ENCODE measurements around the gene SGMS1. TPM values are rescaled to one million over a fixed set of nuclear protein-coding genes. Genes with fewer than 3 reads are reported as not detected.

Gene SGMS1
- total RNA-seq, 1 donor from 2014 or later = 128 TPM

GRCh38 chr10:50603151-50603850, 20.5 kb downstream of the SGMS1 start:
- Histone ChIP-seq H3K9me3 (no peaks in the 10 kb centered on the region), H3K27ac (no peak overlapping the region), H3K4me1 (peaks cover 6 to 36% of the 10 kb centered on the region in 2 donors), H3K27me3 (no peaks in the 10 kb centered on the region), H3K4me3 (no peak overlapping the region), H3K36me3 (no peaks in the 10 kb centered on the region)
- DNase-seq (ENCODE audit: low spot score in 2 of 2) = no peak
- no peak for TF ChIP-seq CTCF (IDR thresholded peaks at IDR 0.05)
- intact Hi-C loops (cut with DNase I) = no loop called here

GRCh38 chr10:50601974-50602373, 21.8 kb downstream of the SGMS1 start:
- TF ChIP-seq CTCF (IDR thresholded peaks at IDR 0.05) = no peak
- H3K27ac ChIP-seq = no peak overlapping the region
- H3K27me3 ChIP-seq = no peaks in the 10 kb centered on the region
- no peak overlapping the region for H3K4me3 ChIP-seq
- no peak for DNase-seq (ENCODE audit: low spot score in 2 of 2)
- no peaks in the 10 kb centered on the region for H3K36me3 ChIP-seq
- peaks cover 6 to 24% of the 10 kb centered on the region in 2 donors for H3K4me1 ChIP-seq
- intact Hi-C loops (cut with DNase I) = no loop called here
- H3K9me3 ChIP-seq = no peaks in the 10 kb centered on the region

- Histone ChIP-seq H3K9me3 (no peaks in the 10 kb centered on the region), H3K4me1 (peaks cover 6 to 17% of the 10 kb centered on the region in 2 donors), H3K36me3 (no peaks in the 10 kb centered on the region), H3K27me3 (no peaks in the 10 kb centered on the region), H3K4me3 (no peak overlapping the region), H3K27ac (no peak overlapping the region)
- TF ChIP-seq CTCF (IDR thresholded peaks at IDR 0.05) = no peak
- intact Hi-C loops (cut with DNase I) = no loop called here
- DNase-seq (ENCODE audit: low spot score in 2 of 2) = no peak
Observed at GRCh38 chr10:50600831-50601477, 22.8 kb downstream of the SGMS1 start.

- peaks cover 3 to 11% of the 10 kb centered on the region in 2 donors for H3K4me1 ChIP-seq
- no peak for TF ChIP-seq CTCF (IDR thresholded peaks at IDR 0.05)
Observed at GRCh38 chr10:50600286-50600685, 23.5 kb downstream of the SGMS1 start.

GRCh38 chr10:50596897-50597296, 26.9 kb downstream of the SGMS1 start:
- no peak overlapping the region for H3K27ac ChIP-seq
- H3K4me1 ChIP-seq = no peaks in the 10 kb centered on the region
- intact Hi-C loops (cut with DNase I) = no loop called here
- H3K27me3 ChIP-seq = no peaks in the 10 kb centered on the region
- TF ChIP-seq CTCF (IDR thresholded peaks at IDR 0.05) = no peak
- no peaks in the 10 kb centered on the region for H3K9me3 ChIP-seq
- no peak for DNase-seq (ENCODE audit: low spot score in 2 of 2)
- H3K4me3 ChIP-seq = no peak overlapping the region
- no peaks in the 10 kb centered on the region for H3K36me3 ChIP-seq

More at GRCh38 chr10:50600286-50600685, 23.5 kb downstream of the SGMS1 start:
- Histone ChIP-seq H3K36me3 (no peaks in the 10 kb centered on the region), H3K4me3 (no peak overlapping the region), H3K9me3 (no peaks in the 10 kb centered on the region), H3K27ac (no peak overlapping the region), H3K27me3 (no peaks in the 10 kb centered on the region)
- intact Hi-C loops (cut with DNase I) = no loop called here
- DNase-seq (ENCODE audit: low spot score in 2 of 2) = no peak

Measured in ascending aorta (tissue), 2 donors.